Measurements from ENCODE around the gene SMAD3.

GRCh38 chr15:67097424-67097823 is 32.0 kb downstream of the SMAD3 start:
- TF ChIP-seq CTCF (IDR thresholded peaks at IDR 0.05) (no peak), POLR2A (IDR thresholded peaks at IDR 0.05) (no peak)

Data from body of pancreas (tissue), 4 donors.